IMR-90 (cell line): ENCODE measurements around the gene PRR5. TPM values are rescaled to one million over a fixed set of nuclear protein-coding genes. Genes with fewer than 3 reads are reported as not detected.

Experiments used
- ATAC-seq: fragments of 200-7000 bp; cut with Tn5 transposase; 2 replicates; pipeline ENCODE4 v1.9.1; 2020; ENCODE audit warnings: low read depth, mild to moderate bottlenecking, moderate library complexity
- BruUV-seq: library from RNA; stranded (reverse); fragments of 400-500 nt; replicated peaks from 2 replicates; lab custom pipeline; 2021; lab: Mats Ljungman, UMichigan
- CTCF ChIA-PET: fragments of 300-600 bp; formaldehyde crosslinking; extraction: SDS; loops from one replicate; lab custom pipeline; 2021; ENCODE audit warnings: antibody characterized with exemption; lab: Yijun Ruan, JAX
- POLR2A ChIA-PET: fragments of 300-600 bp; sonication (Branson Sonifier 250); formaldehyde crosslinking; loops from one replicate; lab custom pipeline; 2022; ENCODE audit warnings: antibody characterized with exemption; ENCODE audit not compliant: unreplicated experiment; lab: Charles Lee
- DNase-seq: peaks from one replicate; pipeline ENCODE4 v3.0.0; 2013
- H2AFZ ChIP-seq: replicated peaks from 2 replicates; pipeline ENCODE3; 2013; ENCODE audit warnings: low read length, mild to moderate bottlenecking; ENCODE audit not compliant: poor library complexity
- H2AK5ac ChIP-seq: 2 replicates; pipeline ENCODE4 v1.6.1; 2013; ENCODE audit warnings: low read depth, low read length, inconsistent platforms
- H2AK9ac ChIP-seq: replicated peaks from 2 replicates; pipeline ENCODE3; 2013; ENCODE audit warnings: mild to moderate bottlenecking, low read depth, low read length, moderate library complexity; ENCODE audit not compliant: poor library complexity
- H2BK120ac ChIP-seq: 2 replicates; pipeline ENCODE4 v1.6.1; 2013; ENCODE audit warnings: low read depth, low read length, inconsistent platforms
- H2BK15ac ChIP-seq: 3 replicates; pipeline ENCODE4 v1.6.1; 2013; ENCODE audit warnings: low read depth, low read length, inconsistent platforms
- H2BK20ac ChIP-seq: 2 replicates; pipeline ENCODE4 v1.6.1; 2013; ENCODE audit warnings: low read depth, mild to moderate bottlenecking, inconsistent platforms, low read length, moderate library complexity
- H2BK5ac ChIP-seq: 2 replicates; pipeline ENCODE4 v1.6.1; 2013; ENCODE audit warnings: mild to moderate bottlenecking, low read depth, low read length, inconsistent platforms; ENCODE audit not compliant: poor library complexity, severe bottlenecking
- H3K14ac ChIP-seq: replicated peaks from 2 replicates; pipeline ENCODE4 v1.6.1; 2013; ENCODE audit warnings: low read depth, low read length, inconsistent platforms
- H3K18ac ChIP-seq: 2 replicates; pipeline ENCODE4 v1.6.1; 2013; ENCODE audit warnings: low read depth, low read length, control low read depth
- H3K23ac ChIP-seq: 2 replicates; pipeline ENCODE4 v1.6.1; 2013; ENCODE audit warnings: low read depth, low read length, inconsistent platforms
- H3K27ac ChIP-seq: 2 replicates; pipeline ENCODE4 v1.5.1; 2013; ENCODE audit warnings: mild to moderate bottlenecking, control low read depth, low read length; ENCODE audit not compliant: insufficient read depth
- H3K27me3 ChIP-seq: 2 replicates; pipeline ENCODE4 v1.6.1; 2013; ENCODE audit warnings: low read length; ENCODE audit not compliant: control insufficient read depth, insufficient read depth
- H3K36me3 ChIP-seq: 2 replicates; pipeline ENCODE4 v1.6.1; 2013; ENCODE audit warnings: low read length, mixed read lengths; ENCODE audit not compliant: control insufficient read depth, insufficient read depth
- H3K4ac ChIP-seq: 2 replicates; pipeline ENCODE4 v1.6.1; 2013; ENCODE audit warnings: low read depth, low read length, inconsistent platforms
- H3K4me1 ChIP-seq: 2 replicates; pipeline ENCODE4 v1.6.1; 2013; ENCODE audit warnings: low read length, mixed read lengths; ENCODE audit not compliant: control insufficient read depth, insufficient read depth
- H3K4me2 ChIP-seq: 2 replicates; pipeline ENCODE4 v1.6.1; 2013; ENCODE audit warnings: low read depth, mild to moderate bottlenecking, control low read depth, low read length, moderate library complexity
- H3K4me3 ChIP-seq: 2 replicates; pipeline ENCODE4 v1.5.1; 2013; ENCODE audit warnings: low read depth, mild to moderate bottlenecking, control low read depth, low read length, moderate library complexity; ENCODE audit not compliant: insufficient read depth
- H3K56ac ChIP-seq: 2 replicates; pipeline ENCODE4 v1.6.1; 2013; ENCODE audit warnings: low read length, inconsistent platforms; ENCODE audit not compliant: insufficient read depth; ENCODE audit errors: extremely low read depth
- H3K79me1 ChIP-seq, 2 experiments: 2 replicates each; pipeline ENCODE4 v1.6.1; 2013; ENCODE audit warnings: low read length in 2 of 2, inconsistent platforms in 1 of 2, low read depth in 1 of 2
- H3K9ac ChIP-seq: 2 replicates; pipeline ENCODE4 v1.6.1; 2013; ENCODE audit warnings: low read depth, low read length, control low read depth
- H3K9me1 ChIP-seq: 2 replicates; pipeline ENCODE4 v1.6.1; 2013; ENCODE audit warnings: low read length, inconsistent platforms; ENCODE audit not compliant: insufficient read depth
- H3K9me3 ChIP-seq: 2 replicates; pipeline ENCODE4 v1.6.1; 2013; ENCODE audit warnings: low read length; ENCODE audit not compliant: control insufficient read depth, insufficient read depth
- H4K20me1 ChIP-seq: 2 replicates; pipeline ENCODE4 v1.6.1; 2013; ENCODE audit warnings: low read length, inconsistent platforms; ENCODE audit not compliant: insufficient read depth
- H4K5ac ChIP-seq: 2 replicates; pipeline ENCODE4 v1.6.1; 2013; ENCODE audit warnings: mild to moderate bottlenecking, low read depth, low read length, control low read depth
- H4K8ac ChIP-seq, 2 experiments: 2 replicates each; pipeline ENCODE4 v1.6.1; 2013; ENCODE audit warnings: low read depth in 2 of 2, low read length in 2 of 2, control low read depth in 1 of 2, inconsistent platforms in 1 of 2
- H4K91ac ChIP-seq: 2 replicates; pipeline ENCODE4 v1.6.1; 2013; ENCODE audit warnings: low read depth, low read length, inconsistent platforms; ENCODE audit not compliant: insufficient read depth
- BHLHE40 ChIP-seq: fragments of 150-350 bp; IDR thresholded peaks from 2 replicates; pipeline ENCODE4 v1.6.1; 2016; ENCODE audit warnings: mild to moderate bottlenecking, low read depth, low read length
- CEBPB ChIP-seq: IDR thresholded peaks from 2 replicates; pipeline ENCODE4 v1.6.1; 2012; ENCODE audit warnings: low read depth, low read length, improper control_type of control experiment
- CHD1 ChIP-seq: IDR thresholded peaks from 2 replicates; pipeline ENCODE4 v1.6.1; 2012; ENCODE audit warnings: low read depth, low read length, improper control_type of control experiment
- FOS ChIP-seq: fragments of 150-350 bp; IDR thresholded peaks from 2 replicates; pipeline ENCODE4 v1.6.1; 2016; ENCODE audit warnings: low read depth, low read length
- MAFK ChIP-seq: IDR thresholded peaks from 2 replicates; pipeline ENCODE4 v1.6.1; 2012; ENCODE audit warnings: low read depth, low read length, improper control_type of control experiment
- MAZ ChIP-seq: IDR thresholded peaks from 2 replicates; pipeline ENCODE4 v1.6.1; 2012; ENCODE audit warnings: low read depth, mild to moderate bottlenecking, low read length, improper control_type of control experiment, moderate library complexity, borderline replicate concordance
- MXI1 ChIP-seq: IDR thresholded peaks from 2 replicates; pipeline ENCODE4 v1.6.1; 2012; ENCODE audit warnings: low read depth, mild to moderate bottlenecking, low read length, moderate library complexity, borderline replicate concordance
- NFE2L2 ChIP-seq: fragments of 150-350 bp; IDR thresholded peaks from 2 replicates; pipeline ENCODE4 v1.6.1; 2016; ENCODE audit warnings: low read depth, mild to moderate bottlenecking, low read length
- POLR2A ChIP-seq: IDR thresholded peaks from 2 replicates; pipeline ENCODE4 v1.6.1; 2012; ENCODE audit warnings: mild to moderate bottlenecking, low read depth, low read length
- RAD21 ChIP-seq: IDR thresholded peaks from 2 replicates; pipeline ENCODE4 v1.6.1; 2012; ENCODE audit warnings: low read length, improper control_type of control experiment
- RCOR1 ChIP-seq: IDR thresholded peaks from 2 replicates; pipeline ENCODE4 v1.6.1; 2012; ENCODE audit warnings: mild to moderate bottlenecking, low read length, improper control_type of control experiment; ENCODE audit not compliant: insufficient replicate concordance
- RFX5 ChIP-seq: IDR thresholded peaks from 2 replicates; pipeline ENCODE4 v1.8.0; 2012; ENCODE audit warnings: low read depth, mild to moderate bottlenecking, low read length, moderate library complexity
- SMC3 ChIP-seq: fragments of 150-350 bp; IDR thresholded peaks from 2 replicates; pipeline ENCODE4 v1.6.1; 2016; ENCODE audit warnings: low read depth, mild to moderate bottlenecking, antibody characterized with exemption, low read length, moderate library complexity
- WGBS, 2 experiments: methylation state at CpG; one replicate each; pipeline versions ENCODE4 v1.1.5 to v1.1.7; 2013; ENCODE audit warnings: missing lambda C conversion rate in 2 of 2; ENCODE audit not compliant: insufficient read length in 1 of 2; ENCODE audit errors: extremely low coverage in 2 of 2; 5-methylcytosine and 5-hydroxymethylcytosine counted together
- dilution Hi-C: fragments of 300-500 bp; cut with HindIII; formaldehyde crosslinking; loops from one replicate; pipeline ENCODE4 v1.14.3; 2018; ENCODE audit warnings: low sequenced_read_pairs; ENCODE audit not compliant: unreplicated experiment
- in situ Hi-C: fragments of 300-500 bp; cut with MboI; formaldehyde crosslinking; loops from 3 replicates; pipeline ENCODE4 v1.14.3; 2019; ENCODE audit warnings: low sequenced_read_pairs, inconsistent platforms, mixed read lengths
- intact Hi-C: fragments of 100-400 bp; cut with micrococcal nuclease; formaldehyde crosslinking; loops from 2 replicates; pipeline ENCODE4 v1.10.0; 2022
- polyA plus RNA-seq, 3 experiments: library from polyadenylated mRNA; depleted of rRNA; stranded (reverse); fragments of >200 nt; gene quantifications; 2 replicates each; pipeline ENCODE4 v1.2.3, GENCODE V29; 2012; ENCODE audit warnings: low replicate concordance in 1 of 3
- total RNA-seq: library from RNA; depleted of rRNA; stranded (reverse); fragments of >200 nt; gene quantifications from 2 replicates; pipeline ENCODE4 v1.2.3, GENCODE V29; 2012
- TF ChIP-seq, protein P1 (sequence below): fragments of 150-350 bp; IDR thresholded peaks from 2 replicates; pipeline ENCODE4 v1.6.1; 2017; ENCODE audit warnings: mild to moderate bottlenecking, antibody characterized with exemption, low read length, low read depth
- TF ChIP-seq, protein P2 (sequence below): fragments of 150-350 bp; IDR thresholded peaks from 2 replicates; pipeline ENCODE4 v1.6.1; 2016; ENCODE audit warnings: low read depth, mild to moderate bottlenecking, low read length, moderate library complexity, borderline replicate concordance
- TF ChIP-seq, protein P3 (sequence below): conservative IDR thresholded peaks from 2 replicates; pipeline ENCODE4 v1.5.1; 2012; ENCODE audit warnings: mild to moderate bottlenecking, low read depth, low read length, improper control_type of control experiment

The PRR5 gene
- total and polyA plus RNA-seq, 2 of the 4 experiments (the other 2 are of a cell fraction) = 8.1 to 24.3 TPM

DNA sequence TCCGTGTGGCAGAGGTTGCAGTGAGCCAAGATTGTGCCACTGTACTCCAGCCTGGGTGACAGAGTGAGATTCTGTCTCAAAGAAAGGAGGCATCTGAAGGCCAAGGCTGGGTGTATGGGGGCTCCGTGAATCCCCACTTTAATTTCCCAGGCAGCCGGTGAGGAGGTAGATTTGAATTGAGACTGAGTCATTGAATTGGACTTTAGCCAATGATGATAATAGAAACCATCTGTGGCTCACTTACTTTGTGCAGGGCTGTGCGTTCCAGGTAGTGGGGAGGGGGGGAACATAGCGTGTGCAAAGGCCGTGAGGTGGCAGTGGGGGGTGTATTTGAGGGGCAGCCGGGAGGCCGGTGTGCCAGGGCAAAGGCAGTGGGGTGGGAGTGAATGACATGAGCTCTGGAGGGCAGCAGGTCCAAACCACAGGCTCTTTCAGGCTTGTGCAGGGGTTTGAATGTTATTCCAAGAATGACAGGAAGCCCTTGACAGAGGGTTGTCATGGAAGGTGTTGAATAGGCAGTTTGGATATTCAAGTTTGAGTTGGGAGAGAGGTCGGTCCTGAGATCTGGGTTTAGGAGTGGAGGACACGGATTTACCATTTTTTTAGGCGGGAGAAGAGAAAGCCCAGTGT lies 56.5 kb downstream of the PRR5 start:
- no peak overlapping the region for H4K8ac ChIP-seq
- dilution Hi-C loops = no loop called here
- no peak overlapping the region for H3K14ac ChIP-seq
- no peak overlapping the region for H2AK9ac ChIP-seq
- no peak overlapping the region for H4K5ac ChIP-seq
- H2AFZ ChIP-seq = peak overlapping the region; percentile 34
- H3K36me3 ChIP-seq = no peaks in the 10 kb centered on the region
- no peak overlapping the region for H2BK5ac ChIP-seq
- ATAC-seq (peak; percentile 63), DNase-seq (peak; percentile 74)
- no peak overlapping the region for H4K91ac ChIP-seq
- no peak overlapping the region for H3K23ac ChIP-seq
- no peak for TF ChIP-seq MXI1
- TF ChIP-seq, protein P1, sequence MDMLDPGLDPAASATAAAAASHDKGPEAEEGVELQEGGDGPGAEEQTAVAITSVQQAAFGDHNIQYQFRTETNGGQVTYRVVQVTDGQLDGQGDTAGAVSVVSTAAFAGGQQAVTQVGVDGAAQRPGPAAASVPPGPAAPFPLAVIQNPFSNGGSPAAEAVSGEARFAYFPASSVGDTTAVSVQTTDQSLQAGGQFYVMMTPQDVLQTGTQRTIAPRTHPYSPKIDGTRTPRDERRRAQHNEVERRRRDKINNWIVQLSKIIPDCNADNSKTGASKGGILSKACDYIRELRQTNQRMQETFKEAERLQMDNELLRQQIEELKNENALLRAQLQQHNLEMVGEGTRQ = no peak
- no peak for TF ChIP-seq POLR2A
- TF ChIP-seq, protein P2, sequence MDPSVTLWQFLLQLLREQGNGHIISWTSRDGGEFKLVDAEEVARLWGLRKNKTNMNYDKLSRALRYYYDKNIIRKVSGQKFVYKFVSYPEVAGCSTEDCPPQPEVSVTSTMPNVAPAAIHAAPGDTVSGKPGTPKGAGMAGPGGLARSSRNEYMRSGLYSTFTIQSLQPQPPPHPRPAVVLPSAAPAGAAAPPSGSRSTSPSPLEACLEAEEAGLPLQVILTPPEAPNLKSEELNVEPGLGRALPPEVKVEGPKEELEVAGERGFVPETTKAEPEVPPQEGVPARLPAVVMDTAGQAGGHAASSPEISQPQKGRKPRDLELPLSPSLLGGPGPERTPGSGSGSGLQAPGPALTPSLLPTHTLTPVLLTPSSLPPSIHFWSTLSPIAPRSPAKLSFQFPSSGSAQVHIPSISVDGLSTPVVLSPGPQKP = no peak
- TF ChIP-seq FOS = no peak
- TF ChIP-seq, protein P3, sequence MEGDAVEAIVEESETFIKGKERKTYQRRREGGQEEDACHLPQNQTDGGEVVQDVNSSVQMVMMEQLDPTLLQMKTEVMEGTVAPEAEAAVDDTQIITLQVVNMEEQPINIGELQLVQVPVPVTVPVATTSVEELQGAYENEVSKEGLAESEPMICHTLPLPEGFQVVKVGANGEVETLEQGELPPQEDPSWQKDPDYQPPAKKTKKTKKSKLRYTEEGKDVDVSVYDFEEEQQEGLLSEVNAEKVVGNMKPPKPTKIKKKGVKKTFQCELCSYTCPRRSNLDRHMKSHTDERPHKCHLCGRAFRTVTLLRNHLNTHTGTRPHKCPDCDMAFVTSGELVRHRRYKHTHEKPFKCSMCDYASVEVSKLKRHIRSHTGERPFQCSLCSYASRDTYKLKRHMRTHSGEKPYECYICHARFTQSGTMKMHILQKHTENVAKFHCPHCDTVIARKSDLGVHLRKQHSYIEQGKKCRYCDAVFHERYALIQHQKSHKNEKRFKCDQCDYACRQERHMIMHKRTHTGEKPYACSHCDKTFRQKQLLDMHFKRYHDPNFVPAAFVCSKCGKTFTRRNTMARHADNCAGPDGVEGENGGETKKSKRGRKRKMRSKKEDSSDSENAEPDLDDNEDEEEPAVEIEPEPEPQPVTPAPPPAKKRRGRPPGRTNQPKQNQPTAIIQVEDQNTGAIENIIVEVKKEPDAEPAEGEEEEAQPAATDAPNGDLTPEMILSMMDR = no peak
- no peak for TF ChIP-seq CEBPB
- no peak for TF ChIP-seq SMC3
- no peak for TF ChIP-seq NFE2L2
- TF ChIP-seq MAZ = no peak
- TF ChIP-seq RAD21 = no peak
- TF ChIP-seq RFX5 = no peak
- TF ChIP-seq BHLHE40 = no peak
- TF ChIP-seq MAFK = no peak
- no peak for TF ChIP-seq RCOR1
- no peak for TF ChIP-seq CHD1
- intact Hi-C loops = no loop called here
- H3K27me3 ChIP-seq = peaks cover 16% of the 10 kb centered on the region; the same call in 1 of the 2 replicates
- no peak overlapping the region for H3K56ac ChIP-seq
- no peak overlapping the region for H3K9ac ChIP-seq
- no peak overlapping the region for H2BK120ac ChIP-seq
- H4K20me1 ChIP-seq = no peaks in the 10 kb centered on the region
- H2AK5ac ChIP-seq = no peak overlapping the region
- no peaks in the 10 kb centered on the region for H3K9me3 ChIP-seq
- no peak overlapping the region for H2BK15ac ChIP-seq
- H3K18ac ChIP-seq = no peak overlapping the region
- H3K79me1 ChIP-seq = no peaks in the 10 kb centered on the region
- 27% methylated on average over 8 of the region's 11 CpGs; no CpG with 5 or more reads in 1 of the 2 experiments for WGBS, 2 experiments
- H2BK20ac ChIP-seq = no peak overlapping the region
- no peak overlapping the region for H3K4me3 ChIP-seq
- no peak overlapping the region for H3K4ac ChIP-seq
- ChIA-PET CTCF (no interaction called here), POLR2A (no interaction called here)
- H3K4me2 ChIP-seq = no peak overlapping the region
- H3K9me1 ChIP-seq = peaks cover 3% of the 10 kb centered on the region; the same call in 1 of the 2 replicates
- BruUV-seq = no TSS peak
- no peak overlapping the region for H3K27ac ChIP-seq
- H3K4me1 ChIP-seq = peaks cover 8% of the 10 kb centered on the region; the same call in 1 of the 2 replicates
- in situ Hi-C loops = no loop called here
